A549 treated with RU486 at 1 μM for 4 hours (cell line): Measurements from ENCODE around the gene HEY2. TPM values are rescaled to one million over a fixed set of nuclear protein-coding genes. Genes with fewer than 3 reads are reported as not detected.

Experiments
- total RNA-seq: library from RNA; stranded (reverse); fragments of 200-300 nt; extraction: Qiagen RNA extraction; gene quantifications from 5 replicates; pipeline ENCODE4 v1.2.3, GENCODE V29; 2022; ENCODE audit warnings: low read depth

The HEY2 gene
- 0.06 to 0.08 TPM in 2 of 5 replicates, not detected in the others for total RNA-seq

DNA sequence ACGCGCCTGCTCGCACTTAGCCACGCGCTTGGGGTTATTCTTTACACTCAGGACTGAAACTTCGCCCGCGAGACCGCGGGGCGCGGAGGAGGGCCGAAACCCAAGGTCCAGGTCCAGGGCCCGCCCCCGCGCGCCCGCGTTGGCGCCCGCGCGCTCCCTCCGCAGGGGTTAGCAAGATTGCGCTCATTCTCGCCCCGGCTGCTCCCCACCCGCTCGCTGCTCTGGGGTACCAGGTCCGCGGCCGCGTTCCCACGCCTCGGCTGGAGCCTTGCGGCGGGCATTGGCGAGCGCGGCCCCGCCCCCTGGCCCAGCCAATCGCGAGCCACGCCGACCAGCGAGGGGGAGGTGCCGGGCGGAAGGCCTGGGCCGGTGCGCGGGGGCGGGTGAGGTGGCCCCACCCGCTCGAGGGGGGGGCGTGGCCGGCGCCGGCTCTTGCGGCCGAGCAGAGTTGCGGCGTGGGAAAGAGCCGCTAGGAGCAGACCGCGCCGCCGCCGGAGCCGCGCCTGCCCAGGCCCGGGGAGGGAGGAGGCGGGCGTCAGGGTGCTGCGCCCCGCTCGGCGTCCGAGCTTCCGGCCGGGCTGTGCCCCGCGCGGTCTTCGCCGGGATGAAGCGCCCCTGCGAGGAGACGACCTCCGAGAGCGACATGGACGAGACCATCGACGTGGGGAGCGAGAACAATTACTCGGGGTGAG lies at the start of gene HEY2:
TSS of gene HEY2 (plus strand) at position 460 of the 692 bp plus-strand sequence. CDS start at position 605, 145 bp downstream.

DNA sequence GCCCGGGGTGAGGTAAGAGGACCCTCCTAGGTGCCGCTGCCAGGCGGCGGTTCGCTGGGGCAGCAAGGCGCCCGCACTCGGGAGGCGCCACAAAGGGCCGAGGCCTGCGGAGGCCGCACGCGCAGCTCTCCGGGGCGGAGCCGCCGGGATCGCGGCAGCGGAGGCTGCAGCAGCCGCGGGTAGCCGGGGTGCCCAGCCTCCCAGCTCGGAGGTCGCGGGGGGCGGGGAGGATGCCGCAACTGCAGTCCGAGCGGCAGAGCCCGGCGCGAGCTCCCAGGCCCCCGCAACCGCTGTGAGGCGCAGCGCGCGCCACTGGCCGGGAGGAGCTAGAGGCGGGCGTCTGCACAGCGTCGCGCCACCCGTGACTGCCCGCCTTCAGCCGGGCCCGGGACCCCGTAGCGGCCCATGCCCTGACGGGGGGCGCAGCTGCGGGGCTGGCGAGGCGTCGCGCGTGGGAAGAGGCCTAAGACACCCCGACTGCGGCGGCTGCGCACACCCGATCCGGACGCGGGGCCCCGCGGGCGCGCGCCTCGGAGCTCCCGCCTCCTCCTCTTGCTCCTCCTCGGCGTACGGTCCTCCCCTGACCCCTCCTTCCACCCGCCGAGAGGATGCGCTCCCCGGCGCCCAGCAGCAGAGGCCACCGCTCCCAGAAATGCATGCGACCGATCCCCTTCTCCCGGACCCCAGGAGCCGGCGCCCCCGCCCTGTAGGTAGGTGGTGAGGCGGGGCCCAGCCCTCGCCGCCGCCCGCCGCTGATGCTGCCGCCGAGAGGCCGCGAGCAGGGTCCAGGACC lies 41.1 kb downstream of the HEY2 start, which contains the start of gene NCOA7:
TSS of gene NCOA7 (plus strand) at position 603 of the 793 bp plus-strand sequence. CDS start 24,395 bp downstream, outside the sequence.

Other genes starting within 250 kb of the HEY2 start
- 19.8 to 33.2 TPM (median 31.2 TPM) in 5 replicates for gene NCOA7, start 41.3 kb downstream of the HEY2 start, total RNA-seq
- 4.1 to 8.4 TPM (median 7.4 TPM) in 5 replicates for gene HINT3, start 207.1 kb downstream of the HEY2 start, total RNA-seq
- 8.8 to 14.6 TPM (median 12.7 TPM) in 5 replicates for gene TRMT11, start 236.9 kb downstream of the HEY2 start, total RNA-seq